Measurements from ENCODE around the gene PWWP2B.

DNA sequence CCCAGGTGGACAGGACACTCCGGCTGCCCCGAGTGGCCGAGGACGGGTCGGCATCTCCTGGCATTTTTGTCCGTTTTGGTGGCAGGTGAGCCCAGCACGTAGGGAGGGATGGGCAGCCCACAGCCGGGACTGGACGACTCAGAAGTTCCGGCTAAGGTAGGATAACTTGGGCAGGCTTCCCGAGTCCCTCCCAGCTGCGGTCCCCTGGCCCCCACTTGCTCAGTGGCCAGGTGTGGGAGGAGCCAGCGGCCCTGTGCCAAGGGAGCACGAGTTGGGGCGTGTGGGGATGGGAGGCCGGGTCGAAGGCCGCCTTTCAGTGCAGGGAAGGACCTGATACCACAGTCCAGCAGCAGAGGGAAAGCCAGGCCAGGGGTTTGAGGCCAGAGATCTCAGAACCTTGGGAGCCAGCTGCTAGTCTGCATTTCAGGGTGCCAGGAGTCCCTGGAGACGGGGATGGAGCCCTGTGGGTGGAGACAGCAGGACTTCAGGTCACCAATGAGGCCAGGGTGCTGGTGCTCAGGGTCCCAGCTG, 58.5 kb downstream of the PWWP2B start:
- TF ChIP-seq POLR2AphosphoS5 (IDR thresholded peaks at IDR 0.05; ENCODE audit: low read depth, low read length) (no peak), TAF1 (IDR thresholded peaks at IDR 0.05; ENCODE audit: low read depth, low read length) (no peak)

All from GM12891 (cell line).